Thyroid gland (tissue), 4 donors: ENCODE results near the gene ACOT4.

Source experiments
- POLR2A ChIP-seq, 2 donors: fragments of 450-650 bp; IDR thresholded peaks; one replicate each; pipeline ENCODE4 v1.6.1; 2017; ENCODE audit warnings: antibody characterized with exemption in 2 of 2, mild to moderate bottlenecking in 2 of 2, moderate library complexity in 1 of 2
- TF ChIP-seq, protein P1 (sequence below), 6 experiments: fragments of 200-600 bp in 3 of 6; fragments of 450-650 bp in 3 of 6; sonication (generic) in 3 of 6; IDR thresholded peaks; one replicate each; pipeline ENCODE4 v1.5.1; 2016 to 2019; ENCODE audit warnings: antibody characterized with exemption in 6 of 6, mild to moderate bottlenecking in 2 of 6, inconsistent platforms in 1 of 6, moderate library complexity in 1 of 6

DNA sequence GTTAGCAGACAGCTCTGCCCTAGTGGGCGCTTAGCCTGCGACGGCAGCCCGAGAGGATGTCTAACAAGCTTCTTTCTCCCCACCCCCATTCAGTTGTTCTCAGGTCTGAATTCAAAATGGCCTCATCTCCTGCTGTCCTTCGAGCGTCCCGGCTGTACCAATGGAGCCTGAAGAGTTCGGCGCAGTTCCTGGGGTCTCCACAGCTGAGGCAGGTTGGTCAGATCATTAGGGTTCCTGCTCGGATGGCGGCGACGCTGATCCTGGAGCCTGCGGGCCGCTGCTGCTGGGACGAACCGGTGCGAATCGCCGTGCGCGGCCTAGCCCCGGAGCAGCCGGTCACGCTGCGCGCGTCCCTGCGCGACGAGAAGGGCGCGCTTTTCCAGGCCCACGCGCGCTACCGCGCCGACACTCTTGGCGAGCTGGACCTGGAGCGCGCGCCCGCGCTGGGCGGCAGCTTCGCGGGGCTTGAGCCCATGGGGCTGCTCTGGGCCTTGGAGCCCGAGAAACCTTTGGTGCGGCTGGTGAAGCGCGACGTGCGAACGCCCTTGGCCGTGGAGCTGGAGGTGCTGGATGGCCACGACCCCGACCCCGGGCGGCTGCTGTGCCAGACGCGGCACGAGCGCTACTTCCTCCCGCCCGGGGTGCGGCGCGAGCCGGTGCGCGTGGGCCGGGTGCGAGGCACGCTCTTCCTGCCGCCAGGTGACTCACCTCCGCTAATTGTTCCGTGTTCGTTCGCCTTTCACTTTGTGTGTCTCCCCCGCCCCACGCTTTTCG lies 22.3 kb upstream of the ACOT4 start, which contains the start of gene ACOT2:
- TF ChIP-seq, protein P1, sequence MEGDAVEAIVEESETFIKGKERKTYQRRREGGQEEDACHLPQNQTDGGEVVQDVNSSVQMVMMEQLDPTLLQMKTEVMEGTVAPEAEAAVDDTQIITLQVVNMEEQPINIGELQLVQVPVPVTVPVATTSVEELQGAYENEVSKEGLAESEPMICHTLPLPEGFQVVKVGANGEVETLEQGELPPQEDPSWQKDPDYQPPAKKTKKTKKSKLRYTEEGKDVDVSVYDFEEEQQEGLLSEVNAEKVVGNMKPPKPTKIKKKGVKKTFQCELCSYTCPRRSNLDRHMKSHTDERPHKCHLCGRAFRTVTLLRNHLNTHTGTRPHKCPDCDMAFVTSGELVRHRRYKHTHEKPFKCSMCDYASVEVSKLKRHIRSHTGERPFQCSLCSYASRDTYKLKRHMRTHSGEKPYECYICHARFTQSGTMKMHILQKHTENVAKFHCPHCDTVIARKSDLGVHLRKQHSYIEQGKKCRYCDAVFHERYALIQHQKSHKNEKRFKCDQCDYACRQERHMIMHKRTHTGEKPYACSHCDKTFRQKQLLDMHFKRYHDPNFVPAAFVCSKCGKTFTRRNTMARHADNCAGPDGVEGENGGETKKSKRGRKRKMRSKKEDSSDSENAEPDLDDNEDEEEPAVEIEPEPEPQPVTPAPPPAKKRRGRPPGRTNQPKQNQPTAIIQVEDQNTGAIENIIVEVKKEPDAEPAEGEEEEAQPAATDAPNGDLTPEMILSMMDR (IDR thresholded peaks at IDR 0.05): peak in 1 of 6 experiments; percentile 11
- TF ChIP-seq POLR2A (IDR thresholded peaks at IDR 0.05): peak in 1 of 2 donors; percentile 63
